ENCODE measurements around the gene CTNNA3. TPM values are rescaled to one million over a fixed set of nuclear protein-coding genes. Genes with fewer than 3 reads are reported as not detected.

CTNNA3 gene
- total RNA-seq, 1 experiment from 2014 or later: 0.85 TPM

GRCh38 chr10:66378117-66378876 is 1317.7 kb downstream of the CTNNA3 start:
- H3K36me3 ChIP-seq (ENCODE audit: control insufficient read depth, insufficient read depth, low read length): no peaks in the 10 kb centered on the region
- TF ChIP-seq POLR2AphosphoS5 (IDR thresholded peaks at IDR 0.05; ENCODE audit: low read depth, low read length) (no peak), CTCF (IDR thresholded peaks at IDR 0.05) (no peak), TCF7L2 (IDR thresholded peaks at IDR 0.05; ENCODE audit: low read depth, low read length) (no peak), REST (IDR thresholded peaks at IDR 0.05; ENCODE audit: insufficient read depth in 1 of 2, low read depth in 2 of 2, low read length in 1 of 2) (no peak), SIN3A (IDR thresholded peaks at IDR 0.05; ENCODE audit: borderline replicate concordance, insufficient read depth, low read depth, low read length) (no peak)
- intact Hi-C loops (cut with micrococcal nuclease; ENCODE audit: unreplicated experiment): no loop called here
- H3K27ac ChIP-seq (ENCODE audit: low read length): no peak overlapping the region
- CTCF ChIA-PET: no interaction called here
- no peaks in the 10 kb centered on the region for H3K9me3 ChIP-seq (ENCODE audit: control insufficient read depth, insufficient read depth, low read depth, low read length)
- H3K27me3 ChIP-seq (ENCODE audit: control insufficient read depth, insufficient read depth, low read length): no peaks in the 10 kb centered on the region
- H3K4me3 ChIP-seq (ENCODE audit: low read depth in 2 of 2, low read length in 2 of 2): no peak overlapping the region
- ATAC-seq: no peak
- no peak for DNase-seq (ENCODE audit: low read depth, low spot score)
- in situ Hi-C loops (cut with HindIII; ENCODE audit: low pct_unique_long_range_greater_than_20kb, low sequenced_read_pairs): no loop called here
- BruUV-seq (replicated peaks): no TSS peak
- no peaks in the 10 kb centered on the region for H3K4me1 ChIP-seq (ENCODE audit: control insufficient read depth, insufficient read depth, low read length)
- POLR2A ChIA-PET: no interaction called here

GRCh38 chr10:66368146-66368545 is 1327.8 kb downstream of the CTNNA3 start:
- in situ Hi-C loops (cut with HindIII; ENCODE audit: low pct_unique_long_range_greater_than_20kb, low sequenced_read_pairs) (no loop called here), intact Hi-C loops (cut with micrococcal nuclease; ENCODE audit: unreplicated experiment) (no loop called here)
- DNase-seq (ENCODE audit: low read depth, low spot score): no peak
- no peak for TF ChIP-seq TCF7L2 (IDR thresholded peaks at IDR 0.05; ENCODE audit: low read depth, low read length)
- POLR2A ChIA-PET: no interaction called here
- Histone ChIP-seq H3K9me3 (ENCODE audit: control insufficient read depth, insufficient read depth, low read depth, low read length) (no peaks in the 10 kb centered on the region), H3K4me3 (ENCODE audit: low read depth in 2 of 2, low read length in 2 of 2) (no peak overlapping the region), H3K36me3 (ENCODE audit: control insufficient read depth, insufficient read depth, low read length) (no peaks in the 10 kb centered on the region), H3K27ac (ENCODE audit: low read length) (no peak overlapping the region), H3K27me3 (ENCODE audit: control insufficient read depth, insufficient read depth, low read length) (no peaks in the 10 kb centered on the region), H3K4me1 (ENCODE audit: control insufficient read depth, insufficient read depth, low read length) (no peaks in the 10 kb centered on the region)
- BruUV-seq (replicated peaks): no TSS peak
- CTCF ChIA-PET: no interaction called here
- ATAC-seq: no peak

- CTCF ChIA-PET: no interaction called here
- POLR2A ChIA-PET: interaction anchor here (0.5 kb wide), 1 partner anchor 41 kb away, joined by 9 read pairs; no protein-coding TSS in a partner anchor
Observed at GRCh38 chr10:66366163-66366562, 1329.8 kb downstream of the CTNNA3 start.

More at GRCh38 chr10:66366163-66366562, 1329.8 kb downstream of the CTNNA3 start:
- Histone ChIP-seq H3K4me3 (ENCODE audit: low read depth in 2 of 2, low read length in 2 of 2) (no peak overlapping the region), H3K4me1 (ENCODE audit: control insufficient read depth, insufficient read depth, low read length) (no peaks in the 10 kb centered on the region), H3K27ac (ENCODE audit: low read length) (no peak overlapping the region), H3K9me3 (ENCODE audit: control insufficient read depth, insufficient read depth, low read depth, low read length) (no peaks in the 10 kb centered on the region), H3K36me3 (ENCODE audit: control insufficient read depth, insufficient read depth, low read length) (no peaks in the 10 kb centered on the region), H3K27me3 (ENCODE audit: control insufficient read depth, insufficient read depth, low read length) (no peaks in the 10 kb centered on the region)
- in situ Hi-C loops (cut with HindIII; ENCODE audit: low pct_unique_long_range_greater_than_20kb, low sequenced_read_pairs) (no loop called here), intact Hi-C loops (cut with micrococcal nuclease; ENCODE audit: unreplicated experiment) (no loop called here)
- no peak for TF ChIP-seq POLR2AphosphoS5 (IDR thresholded peaks at IDR 0.05; ENCODE audit: low read depth, low read length)
- TF ChIP-seq CTCF (IDR thresholded peaks at IDR 0.05): no peak
- no peak for TF ChIP-seq SIN3A (IDR thresholded peaks at IDR 0.05; ENCODE audit: borderline replicate concordance, insufficient read depth, low read depth, low read length)
- no peak for TF ChIP-seq REST (IDR thresholded peaks at IDR 0.05; ENCODE audit: insufficient read depth in 1 of 2, low read depth in 2 of 2, low read length in 1 of 2)
- TF ChIP-seq TCF7L2 (IDR thresholded peaks at IDR 0.05; ENCODE audit: low read depth, low read length): no peak
- DNase-seq (ENCODE audit: low read depth, low spot score) (no peak), ATAC-seq (no peak)
- no TSS peak for BruUV-seq (replicated peaks)
